C4-2B (cell line): Measurements from ENCODE around the gene MPL.

Experiments
- ZFX ChIP-seq: fragments of 450-650 bp; IDR thresholded peaks from 2 replicates; pipeline ENCODE4 v1.6.1; 2017
- TF ChIP-seq, protein P1 (sequence below): fragments of 450-650 bp; conservative IDR thresholded peaks from 2 replicates; pipeline ENCODE4 v1.5.1; 2017; ENCODE audit warnings: mild to moderate bottlenecking

DNA sequence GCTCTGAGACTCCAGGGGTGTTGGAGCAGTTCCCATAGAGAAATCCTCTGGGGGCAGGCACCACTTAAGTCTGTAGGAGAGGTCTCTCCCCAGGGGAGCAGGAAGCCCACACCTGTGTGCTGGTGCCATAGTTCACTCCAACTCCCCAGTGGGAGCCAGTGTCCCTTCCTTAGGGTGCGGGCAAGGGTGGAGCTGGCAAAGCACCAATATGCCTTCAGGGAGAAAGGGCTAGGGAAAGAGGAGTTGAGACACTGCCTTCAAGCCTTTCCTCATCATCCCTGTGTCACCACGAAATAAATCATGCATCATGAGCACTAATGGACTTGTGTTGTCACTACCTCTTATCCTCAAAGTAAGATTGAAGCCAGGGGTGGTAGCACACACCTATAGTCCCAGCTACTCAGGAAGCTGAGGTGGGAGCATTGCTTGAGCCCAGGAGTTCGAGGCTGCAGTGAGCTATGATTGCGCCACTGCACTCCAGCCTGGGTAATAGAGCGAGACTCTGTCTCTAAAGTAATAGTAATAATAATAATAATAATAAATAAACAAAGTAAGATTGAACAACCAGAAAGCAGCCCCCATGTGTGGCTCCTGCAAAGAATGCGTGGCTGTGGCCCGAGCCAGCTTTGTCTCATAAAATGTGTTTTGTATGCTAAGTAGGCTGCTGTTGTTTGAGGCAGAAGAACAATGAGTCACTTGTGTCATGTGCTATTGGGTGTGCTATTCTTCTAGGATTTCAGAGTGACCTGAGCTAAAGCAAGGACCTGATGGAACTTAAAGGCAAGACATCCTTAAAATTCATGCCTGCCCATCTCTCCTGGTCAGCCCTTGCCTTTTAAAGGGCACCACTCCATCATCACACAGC is 43.5 kb upstream of the MPL start:
- TF ChIP-seq, protein P1, sequence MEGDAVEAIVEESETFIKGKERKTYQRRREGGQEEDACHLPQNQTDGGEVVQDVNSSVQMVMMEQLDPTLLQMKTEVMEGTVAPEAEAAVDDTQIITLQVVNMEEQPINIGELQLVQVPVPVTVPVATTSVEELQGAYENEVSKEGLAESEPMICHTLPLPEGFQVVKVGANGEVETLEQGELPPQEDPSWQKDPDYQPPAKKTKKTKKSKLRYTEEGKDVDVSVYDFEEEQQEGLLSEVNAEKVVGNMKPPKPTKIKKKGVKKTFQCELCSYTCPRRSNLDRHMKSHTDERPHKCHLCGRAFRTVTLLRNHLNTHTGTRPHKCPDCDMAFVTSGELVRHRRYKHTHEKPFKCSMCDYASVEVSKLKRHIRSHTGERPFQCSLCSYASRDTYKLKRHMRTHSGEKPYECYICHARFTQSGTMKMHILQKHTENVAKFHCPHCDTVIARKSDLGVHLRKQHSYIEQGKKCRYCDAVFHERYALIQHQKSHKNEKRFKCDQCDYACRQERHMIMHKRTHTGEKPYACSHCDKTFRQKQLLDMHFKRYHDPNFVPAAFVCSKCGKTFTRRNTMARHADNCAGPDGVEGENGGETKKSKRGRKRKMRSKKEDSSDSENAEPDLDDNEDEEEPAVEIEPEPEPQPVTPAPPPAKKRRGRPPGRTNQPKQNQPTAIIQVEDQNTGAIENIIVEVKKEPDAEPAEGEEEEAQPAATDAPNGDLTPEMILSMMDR, result no peak
- TF ChIP-seq ZFX, result no peak
